Panc1 (cell line): ENCODE data around the gene CD6.

ENCODE experiments used
- POLR2AphosphoS5 ChIP-seq: IDR thresholded peaks from 2 replicates; pipeline ENCODE4 v1.6.1; 2012; ENCODE audit warnings: mild to moderate bottlenecking, low read depth, low read length, moderate library complexity
- SIN3A ChIP-seq: IDR thresholded peaks from 2 replicates; pipeline ENCODE4 v1.6.1; 2012; ENCODE audit warnings: low read depth, mild to moderate bottlenecking, low read length, moderate library complexity, borderline replicate concordance; ENCODE audit not compliant: insufficient read depth
- TCF7L2 ChIP-seq: IDR thresholded peaks from 2 replicates; pipeline ENCODE4 v1.6.1; 2011; ENCODE audit warnings: mild to moderate bottlenecking, low read depth, low read length, inconsistent platforms
- TF ChIP-seq, protein P1 (sequence below): fragments of 450-650 bp; IDR thresholded peaks from 2 replicates; pipeline ENCODE4 v1.5.1; 2017; ENCODE audit warnings: mild to moderate bottlenecking
- TF ChIP-seq, protein P2 (sequence below), 2 experiments: IDR thresholded peaks; 2 replicates each; pipeline ENCODE4 v1.6.1; 2011 to 2012; ENCODE audit warnings: low read depth in 2 of 2, control low read depth in 1 of 2, low read length in 1 of 2, mild to moderate bottlenecking in 1 of 2, moderate library complexity in 1 of 2; ENCODE audit not compliant: insufficient read depth in 1 of 2

DNA sequence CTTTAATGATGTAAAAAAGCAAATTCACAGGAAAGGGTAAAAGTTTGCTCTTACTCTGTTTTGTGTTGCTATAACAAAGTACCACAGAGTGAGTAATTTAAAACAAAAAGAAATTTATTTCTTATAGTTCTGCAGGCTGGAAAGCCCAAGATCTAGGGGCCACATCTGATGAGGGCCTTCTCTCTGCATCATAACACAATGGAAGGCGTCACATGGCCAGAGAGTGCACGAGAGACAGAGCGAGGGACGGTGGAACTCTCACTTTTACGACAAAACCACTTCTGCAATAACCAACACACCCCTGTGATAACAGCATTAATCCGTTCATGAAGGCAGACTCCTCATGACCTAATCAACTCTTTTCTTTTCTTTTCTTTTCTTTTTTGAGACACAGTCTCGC, 31.1 kb downstream of the CD6 start:
- TF ChIP-seq, protein P1, sequence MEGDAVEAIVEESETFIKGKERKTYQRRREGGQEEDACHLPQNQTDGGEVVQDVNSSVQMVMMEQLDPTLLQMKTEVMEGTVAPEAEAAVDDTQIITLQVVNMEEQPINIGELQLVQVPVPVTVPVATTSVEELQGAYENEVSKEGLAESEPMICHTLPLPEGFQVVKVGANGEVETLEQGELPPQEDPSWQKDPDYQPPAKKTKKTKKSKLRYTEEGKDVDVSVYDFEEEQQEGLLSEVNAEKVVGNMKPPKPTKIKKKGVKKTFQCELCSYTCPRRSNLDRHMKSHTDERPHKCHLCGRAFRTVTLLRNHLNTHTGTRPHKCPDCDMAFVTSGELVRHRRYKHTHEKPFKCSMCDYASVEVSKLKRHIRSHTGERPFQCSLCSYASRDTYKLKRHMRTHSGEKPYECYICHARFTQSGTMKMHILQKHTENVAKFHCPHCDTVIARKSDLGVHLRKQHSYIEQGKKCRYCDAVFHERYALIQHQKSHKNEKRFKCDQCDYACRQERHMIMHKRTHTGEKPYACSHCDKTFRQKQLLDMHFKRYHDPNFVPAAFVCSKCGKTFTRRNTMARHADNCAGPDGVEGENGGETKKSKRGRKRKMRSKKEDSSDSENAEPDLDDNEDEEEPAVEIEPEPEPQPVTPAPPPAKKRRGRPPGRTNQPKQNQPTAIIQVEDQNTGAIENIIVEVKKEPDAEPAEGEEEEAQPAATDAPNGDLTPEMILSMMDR: no peak
- TF ChIP-seq, protein P2, sequence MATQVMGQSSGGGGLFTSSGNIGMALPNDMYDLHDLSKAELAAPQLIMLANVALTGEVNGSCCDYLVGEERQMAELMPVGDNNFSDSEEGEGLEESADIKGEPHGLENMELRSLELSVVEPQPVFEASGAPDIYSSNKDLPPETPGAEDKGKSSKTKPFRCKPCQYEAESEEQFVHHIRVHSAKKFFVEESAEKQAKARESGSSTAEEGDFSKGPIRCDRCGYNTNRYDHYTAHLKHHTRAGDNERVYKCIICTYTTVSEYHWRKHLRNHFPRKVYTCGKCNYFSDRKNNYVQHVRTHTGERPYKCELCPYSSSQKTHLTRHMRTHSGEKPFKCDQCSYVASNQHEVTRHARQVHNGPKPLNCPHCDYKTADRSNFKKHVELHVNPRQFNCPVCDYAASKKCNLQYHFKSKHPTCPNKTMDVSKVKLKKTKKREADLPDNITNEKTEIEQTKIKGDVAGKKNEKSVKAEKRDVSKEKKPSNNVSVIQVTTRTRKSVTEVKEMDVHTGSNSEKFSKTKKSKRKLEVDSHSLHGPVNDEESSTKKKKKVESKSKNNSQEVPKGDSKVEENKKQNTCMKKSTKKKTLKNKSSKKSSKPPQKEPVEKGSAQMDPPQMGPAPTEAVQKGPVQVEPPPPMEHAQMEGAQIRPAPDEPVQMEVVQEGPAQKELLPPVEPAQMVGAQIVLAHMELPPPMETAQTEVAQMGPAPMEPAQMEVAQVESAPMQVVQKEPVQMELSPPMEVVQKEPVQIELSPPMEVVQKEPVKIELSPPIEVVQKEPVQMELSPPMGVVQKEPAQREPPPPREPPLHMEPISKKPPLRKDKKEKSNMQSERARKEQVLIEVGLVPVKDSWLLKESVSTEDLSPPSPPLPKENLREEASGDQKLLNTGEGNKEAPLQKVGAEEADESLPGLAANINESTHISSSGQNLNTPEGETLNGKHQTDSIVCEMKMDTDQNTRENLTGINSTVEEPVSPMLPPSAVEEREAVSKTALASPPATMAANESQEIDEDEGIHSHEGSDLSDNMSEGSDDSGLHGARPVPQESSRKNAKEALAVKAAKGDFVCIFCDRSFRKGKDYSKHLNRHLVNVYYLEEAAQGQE (IDR thresholded peaks at IDR 0.05; ENCODE audit: insufficient read depth in 1 of 2, low read depth in 2 of 2, low read length in 1 of 2): no peak
- TF ChIP-seq TCF7L2 (no peak), POLR2AphosphoS5 (no peak), SIN3A (no peak)
